Measurements from ENCODE around the gene EHBP1. TPM values are rescaled to one million over a fixed set of nuclear protein-coding genes. Genes with fewer than 3 reads are reported as not detected.

EHBP1 gene
- total RNA-seq, 1 donor from 2014 or later: 63.4 TPM

- H3K27ac Mint-ChIP-seq (ENCODE audit: unreplicated experiment): no peak overlapping the region
- H3K4me1 Mint-ChIP-seq (ENCODE audit: low read depth, unreplicated experiment): no peaks in the 10 kb centered on the region
- DNase-seq: no peak
- H3K4me3 Mint-ChIP-seq (ENCODE audit: unreplicated experiment): no peak overlapping the region
- H3K9me3 Mint-ChIP-seq (ENCODE audit: unreplicated experiment): no peaks in the 10 kb centered on the region
- TF ChIP-seq CTCF (IDR thresholded peaks at IDR 0.05; ENCODE audit: partially characterized antibody, unreplicated experiment): no peak
- no peaks in the 10 kb centered on the region for H3K27me3 Mint-ChIP-seq (ENCODE audit: unreplicated experiment)
- no peaks in the 10 kb centered on the region for H3K36me3 Mint-ChIP-seq (ENCODE audit: unreplicated experiment)
Observed at GRCh38 chr2:62800618-62801017, 95.1 kb downstream of the EHBP1 start.

- no peaks in the 10 kb centered on the region for H3K4me1 Mint-ChIP-seq (ENCODE audit: low read depth, unreplicated experiment)
- no peak for TF ChIP-seq CTCF (IDR thresholded peaks at IDR 0.05; ENCODE audit: partially characterized antibody, unreplicated experiment)
- no peaks in the 10 kb centered on the region for H3K36me3 Mint-ChIP-seq (ENCODE audit: unreplicated experiment)
- no peak overlapping the region for H3K27ac Mint-ChIP-seq (ENCODE audit: unreplicated experiment)
- H3K27me3 Mint-ChIP-seq (ENCODE audit: unreplicated experiment): no peaks in the 10 kb centered on the region
- no peaks in the 10 kb centered on the region for H3K9me3 Mint-ChIP-seq (ENCODE audit: unreplicated experiment)
- no peak overlapping the region for H3K4me3 Mint-ChIP-seq (ENCODE audit: unreplicated experiment)
- DNase-seq: no peak
Observed at GRCh38 chr2:62801110-62801509, 95.6 kb downstream of the EHBP1 start.

GRCh38 chr2:62801814-62802523, 96.5 kb downstream of the EHBP1 start:
- Mint-ChIP-seq H3K36me3 (ENCODE audit: unreplicated experiment) (no peaks in the 10 kb centered on the region), H3K9me3 (ENCODE audit: unreplicated experiment) (no peaks in the 10 kb centered on the region), H3K27me3 (ENCODE audit: unreplicated experiment) (no peaks in the 10 kb centered on the region), H3K4me3 (ENCODE audit: unreplicated experiment) (no peak overlapping the region), H3K27ac (ENCODE audit: unreplicated experiment) (no peak overlapping the region), H3K4me1 (ENCODE audit: low read depth, unreplicated experiment) (no peaks in the 10 kb centered on the region)
- TF ChIP-seq CTCF (IDR thresholded peaks at IDR 0.05; ENCODE audit: partially characterized antibody, unreplicated experiment): no peak
- no peak for DNase-seq

- no peaks in the 10 kb centered on the region for H3K36me3 Mint-ChIP-seq (ENCODE audit: unreplicated experiment)
- H3K27ac Mint-ChIP-seq (ENCODE audit: unreplicated experiment): no peak overlapping the region
- DNase-seq: no peak
- no peaks in the 10 kb centered on the region for H3K4me1 Mint-ChIP-seq (ENCODE audit: low read depth, unreplicated experiment)
- TF ChIP-seq CTCF (IDR thresholded peaks at IDR 0.05; ENCODE audit: partially characterized antibody, unreplicated experiment): no peak
- H3K4me3 Mint-ChIP-seq (ENCODE audit: unreplicated experiment): no peak overlapping the region
- no peaks in the 10 kb centered on the region for H3K9me3 Mint-ChIP-seq (ENCODE audit: unreplicated experiment)
- H3K27me3 Mint-ChIP-seq (ENCODE audit: unreplicated experiment): peaks cover 2% of the 10 kb centered on the region
Observed at GRCh38 chr2:62803961-62804360, 98.4 kb downstream of the EHBP1 start.

GRCh38 chr2:62806231-62806630, 100.7 kb downstream of the EHBP1 start:
- no peak for DNase-seq
- H3K4me1 Mint-ChIP-seq (ENCODE audit: low read depth, unreplicated experiment): no peaks in the 10 kb centered on the region
- H3K27me3 Mint-ChIP-seq (ENCODE audit: unreplicated experiment): peaks cover 2% of the 10 kb centered on the region
- no peak for TF ChIP-seq CTCF (IDR thresholded peaks at IDR 0.05; ENCODE audit: partially characterized antibody, unreplicated experiment)
- H3K27ac Mint-ChIP-seq (ENCODE audit: unreplicated experiment): no peak overlapping the region
- no peaks in the 10 kb centered on the region for H3K36me3 Mint-ChIP-seq (ENCODE audit: unreplicated experiment)
- H3K4me3 Mint-ChIP-seq (ENCODE audit: unreplicated experiment): no peak overlapping the region
- no peaks in the 10 kb centered on the region for H3K9me3 Mint-ChIP-seq (ENCODE audit: unreplicated experiment)

Measured in glutamatergic neuron (in vitro differentiated cells).